Stimulated activated CD4-positive, alpha-beta T cell treated with anti-CD3 and anti-CD28 coated beads, Interleukin-4, amount 100 ng/mL, for 1 hour (primary cell): ENCODE measurements around the gene POFUT2.

Experiments
- DNase-seq: peaks from one replicate; pipeline ENCODE4 v3.0.0-alpha.2; 2020

Gene POFUT2

DNA sequence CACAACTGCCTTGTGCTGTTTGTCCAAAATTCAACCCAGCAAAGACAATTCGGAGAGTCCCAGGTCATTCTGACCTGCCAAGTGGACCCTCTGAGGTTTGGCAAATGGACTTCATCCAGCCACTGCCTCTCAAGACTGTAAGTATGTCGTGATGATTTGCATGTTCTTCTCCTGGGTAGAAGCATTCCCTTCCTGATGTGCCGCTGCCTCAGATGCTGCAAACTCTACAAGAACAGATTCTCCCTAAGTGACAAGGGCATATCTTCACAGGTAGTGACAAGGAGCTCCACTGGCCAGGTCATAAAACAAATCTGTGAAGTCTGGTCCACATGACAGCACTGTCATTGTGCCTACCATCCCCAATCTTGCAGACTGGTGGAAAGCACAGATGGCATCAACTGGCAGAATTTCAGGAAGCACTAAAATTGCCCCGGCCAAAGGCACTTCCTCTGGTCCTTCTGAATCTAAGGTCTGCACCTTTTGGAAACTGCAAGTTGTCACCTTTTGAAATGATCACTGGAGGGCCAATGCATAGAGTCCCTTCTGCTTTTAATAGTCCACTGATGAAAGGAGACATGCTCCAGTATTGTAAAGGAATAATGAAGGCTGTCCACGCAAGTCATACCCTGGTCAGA is 27.4 kb downstream of the POFUT2 start:
- DNase-seq, result no peak

GRCh38 chr21:45259206-45259840 is 28.4 kb downstream of the POFUT2 start:
- DNase-seq, result no peak

GRCh38 chr21:45258466-45258865 is 29.2 kb downstream of the POFUT2 start:
- DNase-seq, result no peak

GRCh38 chr21:45257673-45258341 is 29.9 kb downstream of the POFUT2 start:
- no peak for DNase-seq

GRCh38 chr21:45256912-45257672 is 30.6 kb downstream of the POFUT2 start:
- no peak for DNase-seq

DNA sequence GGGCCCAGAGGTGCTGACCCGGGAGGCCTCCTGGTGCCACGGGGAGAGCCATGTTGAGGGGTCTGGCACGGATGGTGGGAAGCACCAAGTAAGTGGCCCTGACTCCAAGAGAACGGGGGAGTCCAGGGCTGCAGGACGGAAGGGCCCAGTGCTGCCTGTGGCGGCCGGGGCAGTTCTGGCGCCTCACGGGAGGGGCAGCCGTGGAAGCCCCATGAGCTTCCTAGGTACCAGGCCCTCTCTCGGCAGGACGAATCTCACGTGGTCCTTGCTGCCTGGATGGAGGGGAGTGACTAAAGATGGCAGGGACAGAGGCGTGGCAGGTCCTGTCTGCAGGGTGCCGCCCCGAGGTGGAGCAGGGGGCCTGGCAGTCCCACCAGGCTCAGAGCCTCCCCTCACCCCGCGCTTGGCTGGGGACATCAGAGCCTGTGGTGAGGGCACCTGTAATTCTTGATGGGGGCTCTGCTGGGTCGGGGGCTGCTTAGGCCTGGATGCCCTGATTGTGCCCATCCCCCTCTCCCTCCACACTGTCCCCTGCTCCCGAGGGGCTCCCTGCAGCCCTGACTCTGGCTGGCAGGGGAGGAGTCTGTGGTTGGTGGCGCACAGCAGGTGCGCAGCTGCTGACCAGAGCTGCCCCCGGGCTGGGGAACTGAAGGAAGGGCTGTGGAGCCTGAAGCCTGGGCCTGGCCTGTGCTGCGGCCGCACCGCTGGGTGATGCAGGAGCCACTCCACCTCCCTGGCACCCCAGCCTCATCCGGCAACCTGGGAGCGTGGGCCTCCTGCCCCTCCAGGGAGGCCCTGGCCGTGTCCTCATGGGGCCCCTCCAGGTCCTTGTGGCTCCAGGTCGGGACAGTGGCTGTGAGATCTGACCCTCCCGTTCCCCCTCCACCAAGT is 31.4 kb downstream of the POFUT2 start:
- DNase-seq, result no peak

DNA sequence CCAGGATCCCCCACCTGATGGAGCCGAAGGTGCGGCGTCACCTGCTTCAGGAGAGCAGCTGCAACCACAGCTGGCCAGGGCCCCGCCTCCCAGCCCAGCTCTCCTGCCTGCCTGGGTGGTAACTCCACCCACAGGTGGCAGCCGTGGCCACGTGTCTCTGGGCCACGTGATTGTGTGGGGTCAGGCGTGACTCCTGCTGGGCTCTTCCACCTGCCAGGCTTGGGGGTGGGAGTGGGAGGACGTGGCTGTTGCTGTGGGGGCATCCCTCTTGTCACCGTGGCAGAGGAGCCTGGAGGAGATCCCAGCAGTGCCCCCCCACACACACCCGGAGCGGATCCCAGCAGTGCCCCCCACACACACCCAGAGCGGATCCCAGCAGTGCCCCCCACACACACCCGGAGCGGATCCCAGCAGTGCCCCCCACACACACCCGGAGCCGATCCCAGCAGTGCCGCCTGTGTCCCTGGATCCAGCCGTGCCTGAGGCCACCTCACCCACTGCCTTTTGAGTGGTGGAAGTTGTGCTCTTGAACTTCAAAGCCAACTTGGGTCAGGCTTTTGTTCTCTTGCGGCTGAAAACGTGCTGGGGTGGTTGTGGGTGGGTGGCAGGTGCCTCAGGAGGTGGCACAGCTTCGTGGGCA is 32.2 kb downstream of the POFUT2 start:
- DNase-seq, result no peak

DNA sequence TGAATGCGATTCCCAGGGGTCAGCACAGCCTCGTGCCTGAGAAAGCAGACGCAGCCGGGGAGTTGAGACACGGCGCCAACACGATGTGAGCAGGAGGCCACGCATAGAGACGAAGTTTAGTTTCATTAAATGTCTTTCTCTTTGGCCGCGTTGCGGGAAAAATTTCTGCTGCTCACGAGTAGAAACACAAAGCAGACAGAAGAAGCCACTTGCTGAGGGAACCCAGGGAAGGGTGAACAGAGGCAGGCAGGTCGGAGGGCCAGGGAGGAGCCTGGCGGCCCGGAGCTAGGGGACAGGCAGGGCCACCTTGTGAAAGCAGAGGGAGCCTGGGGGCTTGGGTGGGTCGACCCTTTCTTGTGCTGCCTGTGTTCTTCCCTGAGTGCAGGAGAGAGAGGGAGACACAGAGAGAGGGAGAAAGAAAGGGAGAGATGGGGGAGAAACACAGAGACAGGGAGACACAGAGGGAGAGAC is 33.2 kb downstream of the POFUT2 start:
- DNase-seq, result no peak

- no peak for DNase-seq
These were observed 33.8 kb downstream of the POFUT2 start for GRCh38 chr21:45253633-45254459.

DNA sequence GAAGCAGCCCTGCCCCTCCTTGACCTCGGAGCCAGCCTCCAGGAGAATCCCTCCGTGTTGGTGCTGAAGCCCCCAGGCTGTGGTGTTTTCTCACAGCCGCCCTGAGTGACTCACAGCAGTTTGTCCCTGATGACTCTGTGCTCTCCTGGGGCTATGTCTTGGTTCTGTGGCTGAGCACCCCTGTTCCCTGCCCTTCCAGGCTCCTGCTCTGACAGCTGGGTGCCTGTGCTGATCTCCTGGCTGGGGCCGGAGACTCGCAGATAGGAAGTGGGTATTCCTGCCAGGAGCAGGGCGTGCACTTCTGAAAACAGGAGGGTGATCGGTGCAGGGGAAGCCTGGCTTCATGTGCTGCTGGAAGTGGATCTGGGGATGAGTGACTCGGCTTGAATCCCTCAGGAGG is 34.5 kb downstream of the POFUT2 start:
- DNase-seq, result no peak

GRCh38 chr21:45252448-45252925 is 35.2 kb downstream of the POFUT2 start:
- no peak for DNase-seq

DNA sequence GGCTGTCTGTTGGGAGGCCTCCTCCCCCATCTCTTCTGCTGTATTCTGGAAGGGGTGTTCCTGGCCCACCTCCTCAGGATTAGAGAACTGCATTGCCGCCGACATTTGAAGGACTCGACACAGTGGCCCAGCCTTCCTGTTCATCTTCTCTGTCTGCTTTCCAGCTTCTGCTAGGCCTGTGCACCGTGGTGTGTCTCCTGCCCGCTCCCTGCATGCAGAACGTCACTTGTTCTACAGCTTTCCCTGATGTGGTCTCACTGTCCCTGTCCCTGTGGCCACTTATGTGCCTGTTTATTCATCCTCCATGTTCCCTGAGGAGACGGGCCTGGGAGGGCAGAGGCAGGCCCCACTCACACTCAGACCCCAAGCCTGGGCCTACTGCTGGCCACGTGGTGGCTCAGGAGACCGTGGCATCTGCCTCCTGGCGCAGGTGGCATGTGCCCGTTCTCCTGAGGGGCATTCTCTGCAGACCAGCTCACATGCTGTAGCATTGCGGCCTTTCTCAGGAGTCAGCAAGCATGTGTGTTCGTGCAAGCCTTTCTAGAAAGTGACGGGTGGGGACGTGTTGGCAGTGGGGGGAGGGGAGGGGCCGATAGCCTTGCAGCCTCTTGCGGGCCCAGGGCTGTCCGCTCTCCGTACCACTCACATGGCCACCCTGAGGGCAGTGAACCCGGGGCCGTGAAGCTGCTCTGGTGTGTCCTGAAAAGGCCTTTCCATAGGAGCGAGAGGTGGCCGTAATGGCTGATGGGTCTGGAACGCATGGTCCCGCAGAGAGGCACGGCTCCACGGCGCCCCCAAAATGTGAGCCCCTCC is 35.9 kb downstream of the POFUT2 start:
- no peak for DNase-seq

DNA sequence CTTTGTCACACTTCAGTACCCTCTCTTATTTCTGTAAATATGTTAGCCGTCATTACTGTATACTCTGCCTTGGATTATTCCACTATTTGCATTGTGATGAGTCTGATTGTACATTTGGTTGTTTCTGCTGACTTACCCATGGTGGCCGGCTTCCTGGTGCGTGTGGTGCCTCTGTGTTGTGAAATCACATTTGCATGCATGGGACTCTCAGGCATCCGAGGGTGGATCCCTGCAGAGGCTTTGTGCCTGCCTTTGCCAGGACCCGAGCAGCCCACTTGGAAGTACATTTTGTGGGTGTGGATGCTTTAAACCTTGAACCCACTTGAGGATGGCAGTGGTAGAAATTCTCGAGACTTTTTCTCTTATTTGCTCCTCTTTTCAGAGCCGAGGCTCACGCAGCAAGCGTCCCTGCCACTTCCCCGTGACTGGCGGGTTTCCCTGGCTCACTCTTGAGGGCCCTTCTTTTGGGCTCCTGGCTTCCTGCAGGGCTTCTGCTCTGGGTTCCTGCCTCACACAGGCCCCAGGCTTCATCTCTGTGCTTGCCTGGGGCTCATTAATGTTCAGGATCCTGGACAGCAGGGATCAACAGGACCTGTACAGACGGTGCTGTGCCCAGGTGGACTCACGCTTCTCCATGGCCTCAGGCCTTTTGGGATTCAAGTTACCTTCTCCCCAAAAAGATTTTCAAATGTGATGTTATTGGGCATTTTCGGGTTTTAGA is 36.6 kb downstream of the POFUT2 start:
- DNase-seq, result no peak

GRCh38 chr21:45250272-45250671 is 37.4 kb downstream of the POFUT2 start:
- DNase-seq, result no peak

DNA sequence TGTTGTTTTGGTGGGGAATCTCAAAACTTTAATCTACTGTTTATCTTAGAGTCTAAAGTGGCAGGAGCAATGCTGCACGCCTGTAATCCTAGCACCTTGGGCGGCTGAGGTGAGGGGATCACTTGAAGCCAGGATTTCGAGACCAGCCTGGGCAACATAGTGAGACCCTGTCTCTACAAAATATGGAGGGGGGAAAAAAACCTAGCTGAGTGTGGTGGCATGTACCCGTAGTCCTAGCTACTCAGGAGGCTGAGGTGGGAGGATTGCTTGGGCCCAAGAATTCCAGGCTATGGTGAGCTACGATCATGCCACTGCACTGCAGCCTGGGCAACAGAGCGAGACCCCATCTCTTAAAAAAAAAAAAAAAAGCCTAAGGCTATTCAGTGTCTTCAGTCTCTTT is 38.1 kb downstream of the POFUT2 start:
- DNase-seq, result no peak

DNA sequence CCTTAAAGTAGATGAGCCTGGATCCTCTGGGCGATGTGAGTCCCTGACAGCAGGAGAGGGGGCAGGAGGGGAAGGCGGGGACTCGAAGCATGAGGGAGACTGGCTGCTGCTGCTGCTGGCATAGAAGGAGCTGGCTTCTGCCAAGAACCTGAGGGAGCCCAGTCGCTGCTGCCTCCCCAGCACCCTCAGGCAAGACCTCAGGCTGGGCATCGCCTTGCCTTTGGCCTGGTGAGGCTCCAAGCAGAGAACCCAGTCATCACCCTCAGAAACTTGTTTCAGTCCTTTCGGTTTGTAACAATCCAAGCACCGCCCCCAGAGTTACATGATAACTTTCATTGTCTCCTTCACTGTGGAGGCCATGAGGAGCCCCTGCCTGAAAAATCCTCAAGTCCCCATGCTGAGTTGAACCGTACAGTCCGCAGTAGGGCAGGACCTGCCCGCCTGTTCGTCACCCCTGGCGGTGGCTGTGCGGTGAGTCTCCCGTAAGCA is 38.8 kb downstream of the POFUT2 start:
- DNase-seq, result no peak

DNA sequence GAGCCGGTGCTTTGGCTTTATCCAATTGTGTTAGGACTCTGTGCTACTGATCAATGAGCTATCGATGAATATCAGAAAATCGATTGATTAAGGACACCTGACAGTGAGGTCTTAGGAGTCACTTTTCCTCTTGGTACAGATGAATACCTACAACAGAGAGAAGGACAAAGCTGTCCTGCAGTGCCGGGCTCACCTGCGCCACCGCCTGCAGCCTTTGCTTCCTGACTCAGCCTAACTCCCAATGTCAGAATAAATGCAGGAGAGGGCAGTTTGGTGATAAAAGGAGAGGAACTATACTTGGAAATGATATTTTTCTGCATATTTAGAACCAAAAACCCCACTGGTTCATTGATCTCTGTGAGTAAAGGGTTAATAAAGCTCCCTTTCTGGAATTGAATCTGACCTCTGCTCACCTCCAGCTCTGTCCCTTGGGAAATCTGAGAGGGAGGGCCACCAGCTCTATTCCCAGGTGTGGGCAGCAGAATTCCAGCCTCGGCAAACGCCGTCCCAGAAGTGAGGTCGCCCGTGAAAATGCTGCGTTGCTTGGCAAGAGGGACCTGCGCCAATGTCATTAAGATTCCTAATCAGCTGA is 39.3 kb downstream of the POFUT2 start:
- DNase-seq, result no peak
